ENCODE results near the gene NRG3. TPM values are rescaled to one million over a fixed set of nuclear protein-coding genes. Genes with fewer than 3 reads are reported as not detected.

NRG3 gene
- total RNA-seq, 6 experiments from 2014 or later: 0.34 to 0.99 (median 0.75) TPM

DNA sequence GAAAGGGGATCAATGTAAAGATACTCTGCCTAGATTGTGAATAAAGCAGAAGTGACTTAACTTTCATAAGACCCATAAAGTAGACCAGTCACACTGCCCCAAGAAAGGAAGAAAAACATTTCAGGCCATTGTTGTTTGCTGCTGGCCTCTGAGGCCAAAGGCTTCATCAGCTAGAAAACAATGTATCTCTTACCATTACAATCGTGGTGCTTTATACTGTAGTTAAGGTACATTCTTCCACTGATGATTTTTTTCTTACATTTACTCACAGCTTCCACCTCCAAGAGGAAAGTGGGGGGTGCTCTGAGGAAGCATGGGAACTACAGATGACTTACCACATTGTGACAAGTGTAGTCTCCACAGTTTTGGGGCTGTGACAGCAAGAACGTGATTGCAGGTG, 68.6 kb downstream of the NRG3 start:
- intact Hi-C loops (cut with DNase I): no loop called here
- Histone ChIP-seq H3K4me3 (no peak overlapping the region), H3K27me3 (no peaks in the 10 kb centered on the region), H3K27ac (no peak overlapping the region), H3K36me3 (no peaks in the 10 kb centered on the region), H3K4me1 (no peaks in the 10 kb centered on the region), H3K9me3 (no peaks in the 10 kb centered on the region)
- WGBS (ENCODE audit: insufficient coverage, low coverage, low lambda C conversion rate, missing lambda C conversion rate): 79% methylated on average over 2 of the region's 2 CpGs
- TF ChIP-seq POLR2A (IDR thresholded peaks at IDR 0.05) (no peak), CTCF (IDR thresholded peaks at IDR 0.05) (no peak)
- no peak for ATAC-seq
- DNase-seq: no peak

DNA sequence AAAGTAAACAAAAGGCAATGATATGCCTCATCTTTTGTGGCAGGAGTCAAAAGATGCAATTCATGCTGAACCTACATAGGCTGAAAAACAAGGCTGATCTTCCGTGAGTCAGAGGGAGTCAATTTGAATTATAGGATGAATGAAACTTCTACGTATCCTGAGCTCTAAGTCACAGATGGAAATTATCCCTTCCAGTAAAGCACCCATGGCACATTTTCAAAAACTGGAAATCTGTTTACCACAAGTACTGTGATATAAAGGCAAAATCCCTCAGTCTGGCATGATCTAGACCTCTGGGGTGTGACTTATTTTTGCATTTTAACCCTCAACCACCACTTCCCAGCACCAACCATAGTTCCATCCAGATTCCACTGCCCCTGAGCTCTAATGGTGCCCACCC, 69.6 kb downstream of the NRG3 start:
- Histone ChIP-seq H3K9me3 (no peaks in the 10 kb centered on the region), H3K27ac (no peak overlapping the region), H3K36me3 (no peaks in the 10 kb centered on the region), H3K27me3 (no peaks in the 10 kb centered on the region), H3K4me1 (no peaks in the 10 kb centered on the region), H3K4me3 (no peak overlapping the region)
- 81% methylated on average over 2 of the region's 2 CpGs for WGBS (ENCODE audit: insufficient coverage, low coverage, low lambda C conversion rate, missing lambda C conversion rate)
- intact Hi-C loops (cut with DNase I): no loop called here
- no peak for TF ChIP-seq CTCF (IDR thresholded peaks at IDR 0.05)
- ATAC-seq (no peak), DNase-seq (no peak)

GRCh38 chr10:81949283-81949682, 74.3 kb downstream of the NRG3 start:
- Histone ChIP-seq H3K9me3 (no peaks in the 10 kb centered on the region), H3K4me3 (no peak overlapping the region), H3K27ac (no peak overlapping the region), H3K36me3 (no peaks in the 10 kb centered on the region), H3K4me1 (no peaks in the 10 kb centered on the region), H3K27me3 (no peaks in the 10 kb centered on the region)
- no peak for ATAC-seq
- intact Hi-C loops (cut with DNase I): no loop called here
- TF ChIP-seq POLR2A (IDR thresholded peaks at IDR 0.05) (no peak), CTCF (IDR thresholded peaks at IDR 0.05) (no peak)
- WGBS (ENCODE audit: insufficient coverage, low coverage, low lambda C conversion rate, missing lambda C conversion rate): 40% methylated on average over 4 of the region's 5 CpGs
- no peak for DNase-seq

DNA sequence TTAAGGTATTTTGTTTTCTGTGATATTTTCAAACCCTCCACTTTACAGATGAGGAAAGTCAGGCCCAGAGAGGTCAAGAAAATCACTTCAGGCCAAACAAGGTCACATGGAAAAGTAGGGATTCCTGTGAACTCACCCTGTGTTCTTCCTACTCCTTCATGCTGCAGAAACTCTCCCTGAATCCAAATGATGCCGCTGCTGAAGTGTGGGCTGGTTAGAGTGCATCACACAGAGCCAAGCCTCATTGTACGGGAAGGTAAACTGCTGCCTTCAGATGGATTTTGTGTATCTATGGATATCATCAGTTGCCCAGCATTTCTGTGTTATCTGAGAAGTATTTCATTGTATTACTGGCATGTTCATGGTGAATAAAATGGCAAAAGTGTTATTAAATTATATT, 75.4 kb downstream of the NRG3 start:
- H3K27ac ChIP-seq: no peak overlapping the region
- no peak for DNase-seq
- H3K4me3 ChIP-seq: no peak overlapping the region
- no peaks in the 10 kb centered on the region for H3K4me1 ChIP-seq
- intact Hi-C loops (cut with DNase I): no loop called here
- 83% methylated on average over 2 of the region's 2 CpGs for WGBS (ENCODE audit: insufficient coverage, low coverage, low lambda C conversion rate, missing lambda C conversion rate)
- H3K9me3 ChIP-seq: no peaks in the 10 kb centered on the region
- TF ChIP-seq POLR2A (IDR thresholded peaks at IDR 0.05): no peak
- TF ChIP-seq CTCF (IDR thresholded peaks at IDR 0.05): no peak
- H3K27me3 ChIP-seq: no peaks in the 10 kb centered on the region
- no peaks in the 10 kb centered on the region for H3K36me3 ChIP-seq
- ATAC-seq: no peak

DNA sequence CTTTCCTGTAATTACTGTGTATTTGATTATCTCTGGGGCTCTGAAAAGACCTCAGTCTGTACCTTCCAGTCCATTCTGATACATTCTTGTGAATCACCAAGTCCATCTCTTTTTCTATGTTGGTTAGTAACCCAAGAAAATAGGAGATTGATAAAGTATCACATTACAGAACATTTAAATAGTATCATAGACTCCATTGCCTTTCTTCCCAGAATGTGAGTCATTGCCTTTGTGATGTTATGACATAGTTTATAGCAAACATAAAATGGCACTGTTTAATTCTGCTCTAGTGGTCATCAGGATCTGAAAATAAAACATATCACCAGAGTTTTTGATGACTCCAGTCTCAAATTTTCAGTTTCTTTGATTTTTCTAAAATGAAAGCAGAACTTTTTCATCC, 78.4 kb downstream of the NRG3 start:
- no peaks in the 10 kb centered on the region for H3K4me1 ChIP-seq
- DNase-seq: no peak

More for the DNA sequence above, 78.4 kb downstream of the NRG3 start:
- Histone ChIP-seq H3K9me3 (no peaks in the 10 kb centered on the region), H3K27ac (no peak overlapping the region), H3K27me3 (no peaks in the 10 kb centered on the region), H3K4me3 (no peak overlapping the region), H3K36me3 (no peaks in the 10 kb centered on the region)
- no peak for TF ChIP-seq CTCF (IDR thresholded peaks at IDR 0.05)
- TF ChIP-seq POLR2A (IDR thresholded peaks at IDR 0.05): no peak
- ATAC-seq: no peak
- intact Hi-C loops (cut with DNase I): no loop called here
